ENCODE results near the gene PLA2G4E.

The PLA2G4E gene

GRCh38 chr15:41984622-41985021 is 36.2 kb downstream of the PLA2G4E start:
- DNase-seq (ENCODE audit: low read depth) = no peak
- no peak for TF ChIP-seq CTCF (IDR thresholded peaks at IDR 0.05; ENCODE audit: control insufficient read depth, insufficient read depth, low read depth, low read length, missing control alignments)

GRCh38 chr15:41983621-41984571 is 36.9 kb downstream of the PLA2G4E start:
- TF ChIP-seq CTCF (IDR thresholded peaks at IDR 0.05; ENCODE audit: control insufficient read depth, insufficient read depth, low read depth, low read length, missing control alignments) = no peak
- no peak overlapping the region for H3K4me3 ChIP-seq (ENCODE audit: control insufficient read depth, low read depth, low read length)
- DNase-seq (ENCODE audit: low read depth) = no peak

More at GRCh38 chr15:41984622-41985021, 36.2 kb downstream of the PLA2G4E start:
- no peak overlapping the region for H3K4me3 ChIP-seq (ENCODE audit: control insufficient read depth, low read depth, low read length)

- no peak overlapping the region for H3K4me3 ChIP-seq (ENCODE audit: control insufficient read depth, low read depth, low read length)
- no peak for DNase-seq (ENCODE audit: low read depth)
- TF ChIP-seq CTCF (IDR thresholded peaks at IDR 0.05; ENCODE audit: control insufficient read depth, insufficient read depth, low read depth, low read length, missing control alignments) = no peak
Observed at GRCh38 chr15:41983221-41983620, 37.6 kb downstream of the PLA2G4E start.

GRCh38 chr15:41982133-41982930 is 38.5 kb downstream of the PLA2G4E start:
- DNase-seq (ENCODE audit: low read depth) = no peak
- H3K4me3 ChIP-seq (ENCODE audit: control insufficient read depth, low read depth, low read length) = no peak overlapping the region
- TF ChIP-seq CTCF (IDR thresholded peaks at IDR 0.05; ENCODE audit: control insufficient read depth, insufficient read depth, low read depth, low read length, missing control alignments) = no peak

GRCh38 chr15:41981371-41982132 is 39.3 kb downstream of the PLA2G4E start:
- DNase-seq (ENCODE audit: low read depth) = no peak
- no peak for TF ChIP-seq CTCF (IDR thresholded peaks at IDR 0.05; ENCODE audit: control insufficient read depth, insufficient read depth, low read depth, low read length, missing control alignments)
- no peak overlapping the region for H3K4me3 ChIP-seq (ENCODE audit: control insufficient read depth, low read depth, low read length)

All from AG09309 (cell line).